H1 (cell line): ENCODE measurements around the gene TFR2. TPM values are rescaled to one million over a fixed set of nuclear protein-coding genes. Genes with fewer than 3 reads are reported as not detected.
A peak's percentile ranks its signal among the peaks of the same experiment; 100 is the strongest.

ENCODE experiments used
- CTCF ChIA-PET: fragments of 300-600 bp; sonication (Branson Sonifier 250); formaldehyde crosslinking; loops from one replicate; lab custom pipeline; 2021; ENCODE audit not compliant: partially characterized antibody; lab: Charles Lee
- POLR2A ChIA-PET: fragments of 300-600 bp; sonication (Branson Sonifier 250); formaldehyde crosslinking; loops from one replicate; lab custom pipeline; 2021; ENCODE audit warnings: inconsistent platforms; ENCODE audit not compliant: partially characterized antibody; lab: Charles Lee
- DNase-seq, 2 experiments: peaks; one replicate each; pipeline versions ENCODE4 v3.0.0 to v3.0.0-alpha.2; 2010 to 2022; ENCODE audit warnings: low spot score in 2 of 2, low read depth in 1 of 2, mixed read lengths in 1 of 2
- FAIRE-seq: peaks from 2 replicates; lab custom pipeline; 2011; peaks lifted over from hg19 to GRCh38; lab: Jason Lieb, UNC
- H2AFZ ChIP-seq: 2 replicates; pipeline ENCODE4 v1.8.1; 2012; ENCODE audit warnings: low read length, inconsistent platforms
- H2AK5ac ChIP-seq: 2 replicates; pipeline ENCODE4 v1.6.1; 2013; ENCODE audit warnings: low read depth, low read length
- H2BK120ac ChIP-seq: replicated peaks from 2 replicates; pipeline ENCODE3; 2013; ENCODE audit warnings: low read depth, low read length, inconsistent platforms
- H2BK12ac ChIP-seq: 2 replicates; pipeline ENCODE4 v1.6.1; 2013; ENCODE audit warnings: low read depth, low read length
- H2BK15ac ChIP-seq: 2 replicates; pipeline ENCODE4 v1.6.1; 2013; ENCODE audit warnings: low read length
- H2BK20ac ChIP-seq: 2 replicates; pipeline ENCODE4 v1.6.1; 2013; ENCODE audit warnings: low read length
- H2BK5ac ChIP-seq: 2 replicates; pipeline ENCODE4 v1.6.1; 2013; ENCODE audit warnings: low read depth, low read length
- H3K14ac ChIP-seq: 2 replicates; pipeline ENCODE4 v1.6.1; 2013; ENCODE audit warnings: inconsistent platforms; ENCODE audit not compliant: insufficient read length
- H3K18ac ChIP-seq: 2 replicates; pipeline ENCODE4 v1.6.1; 2013; ENCODE audit warnings: low read length; ENCODE audit errors: extremely low read depth
- H3K23ac ChIP-seq: 2 replicates; pipeline ENCODE4 v1.6.1; 2013; ENCODE audit warnings: inconsistent platforms; ENCODE audit not compliant: insufficient read length
- H3K23me2 ChIP-seq: 2 replicates; pipeline ENCODE4 v1.6.1; 2013; ENCODE audit warnings: low read depth, low read length
- H3K27ac ChIP-seq: 2 replicates; pipeline ENCODE4 v1.6.1; 2011; ENCODE audit warnings: low read depth, low read length, inconsistent platforms
- H3K27me3 ChIP-seq, 4 experiments: replicated peaks in 1 of 4; 1 replicate in 1 of 4; 2 replicates in 3 of 4; pipeline versions ENCODE4 v1.6.1 to v1.8.1; 2011 to 2013; ENCODE audit warnings: low read length in 3 of 4, mild to moderate bottlenecking in 3 of 4, inconsistent platforms in 2 of 4, mixed read lengths in 2 of 4, moderate library complexity in 1 of 4; ENCODE audit not compliant: control insufficient read depth in 3 of 4, insufficient read depth in 3 of 4; ENCODE audit errors: extremely low read depth in 1 of 4
- H3K36me3 ChIP-seq, 4 experiments: 2 replicates each; pipeline versions ENCODE4 v1.6.1 to v1.8.1; 2011 to 2013; ENCODE audit warnings: mild to moderate bottlenecking in 4 of 4, low read length in 3 of 4, moderate library complexity in 2 of 4, control low read depth in 1 of 4, inconsistent platforms in 1 of 4; ENCODE audit not compliant: insufficient read depth in 4 of 4, control insufficient read depth in 2 of 4
- H3K4ac ChIP-seq: replicated peaks from 2 replicates; pipeline ENCODE3; 2013; ENCODE audit warnings: low read length, low read depth, mixed read lengths, inconsistent platforms; ENCODE audit not compliant: insufficient read length
- H3K4me1 ChIP-seq, 4 experiments: replicated peaks in 1 of 4; 1 replicate in 1 of 4; 2 replicates in 3 of 4; pipeline versions ENCODE4 v1.6.1 to v1.8.1; 2011 to 2013; ENCODE audit warnings: low read length in 3 of 4, inconsistent platforms in 2 of 4, mixed read lengths in 1 of 4; ENCODE audit not compliant: insufficient read depth in 4 of 4, control insufficient read depth in 3 of 4
- H3K4me2 ChIP-seq, 2 experiments: 2 replicates each; pipeline versions ENCODE4 v1.6.1 to v1.8.1; 2011 to 2013; ENCODE audit warnings: low read depth in 2 of 2, low read length in 2 of 2, control low read depth in 1 of 2, inconsistent platforms in 1 of 2, mild to moderate bottlenecking in 1 of 2; ENCODE audit not compliant: insufficient read depth in 1 of 2
- H3K4me3 ChIP-seq, 4 experiments: fragments of 200-600, 300-600 bp in 1 of 4; sonication (generic), shearing (Covaris generic), sonication (Bioruptor Twin) in 1 of 4; 2 replicates each; pipeline versions ENCODE4 v1.5.1 to v1.8.1; 2011 to 2016; ENCODE audit warnings: low read length in 4 of 4, low read depth in 3 of 4, control low read depth in 2 of 4, inconsistent platforms in 2 of 4, mild to moderate bottlenecking in 2 of 4, mixed read lengths in 1 of 4, moderate library complexity in 1 of 4; ENCODE audit not compliant: insufficient read depth in 2 of 4; ENCODE audit errors: extremely low read depth in 1 of 4
- H3K56ac ChIP-seq: replicated peaks from 2 replicates; pipeline ENCODE3; 2013; ENCODE audit warnings: low read depth, mild to moderate bottlenecking, mixed read lengths, low read length, inconsistent platforms; ENCODE audit not compliant: insufficient read length
- H3K79me1 ChIP-seq: 2 replicates; pipeline ENCODE4 v1.6.1; 2013; ENCODE audit warnings: low read depth, low read length, control low read depth
- H3K79me2 ChIP-seq, 2 experiments: 2 replicates each; pipeline versions ENCODE4 v1.6.1 to v1.8.1; 2012 to 2013; ENCODE audit warnings: low read length in 2 of 2, mild to moderate bottlenecking in 2 of 2, inconsistent platforms in 1 of 2; ENCODE audit not compliant: insufficient read depth in 2 of 2, control insufficient read depth in 1 of 2
- H3K9ac ChIP-seq, 4 experiments: replicated peaks in 1 of 4; 1 replicate in 1 of 4; 2 replicates in 3 of 4; pipeline versions ENCODE4 v1.6.1 to v1.8.1; 2011 to 2013; ENCODE audit warnings: low read depth in 3 of 4, low read length in 3 of 4, control low read depth in 2 of 4, mild to moderate bottlenecking in 2 of 4, moderate library complexity in 2 of 4, inconsistent platforms in 1 of 4; ENCODE audit errors: extremely low read depth in 1 of 4
- H3K9me3 ChIP-seq, 2 experiments: 2 replicates each; pipeline versions ENCODE4 v1.6.1 to v1.8.1; 2012 to 2013; ENCODE audit warnings: mild to moderate bottlenecking in 2 of 2, moderate library complexity in 2 of 2, control low read depth in 1 of 2, inconsistent platforms in 1 of 2, low read depth in 1 of 2, low read length in 1 of 2, mixed read lengths in 1 of 2; ENCODE audit not compliant: insufficient read depth in 2 of 2
- H4K20me1 ChIP-seq, 2 experiments: replicated peaks in 1 of 2; 2 replicates each; pipeline versions ENCODE3 to v1.8.1; 2011 to 2013; ENCODE audit warnings: inconsistent platforms in 2 of 2, low read length in 2 of 2, mild to moderate bottlenecking in 1 of 2; ENCODE audit not compliant: insufficient read depth in 2 of 2, control insufficient read depth in 1 of 2
- H4K5ac ChIP-seq: 2 replicates; pipeline ENCODE4 v1.6.1; 2013; ENCODE audit warnings: low read length, low read depth, mixed read lengths, inconsistent platforms; ENCODE audit not compliant: insufficient read length
- H4K8ac ChIP-seq: 2 replicates; pipeline ENCODE4 v1.8.0; 2013; ENCODE audit warnings: mild to moderate bottlenecking, moderate library complexity, low read length, inconsistent platforms; ENCODE audit not compliant: insufficient read depth; ENCODE audit errors: extremely low read depth
- H4K91ac ChIP-seq: replicated peaks from 2 replicates; pipeline ENCODE3; 2013; ENCODE audit warnings: low read length, mixed read lengths, inconsistent platforms; ENCODE audit not compliant: insufficient read length
- BCL11A ChIP-seq, 2 experiments: IDR thresholded peaks; one replicate each; pipeline ENCODE4 v1.6.1; 2011; ENCODE audit warnings: low read depth in 2 of 2, low read length in 2 of 2, mild to moderate bottlenecking in 2 of 2
- BRCA1 ChIP-seq: IDR thresholded peaks from 2 replicates; pipeline ENCODE4 v1.6.1; 2012; ENCODE audit warnings: low read depth, low read length, improper control_type of control experiment
- EP300 ChIP-seq, 2 experiments: IDR thresholded peaks; 1 replicate in 1 of 2; 2 replicates in 1 of 2; pipeline ENCODE4 v1.6.1; 2011 to 2012; ENCODE audit warnings: low read depth in 2 of 2, low read length in 2 of 2, mild to moderate bottlenecking in 2 of 2, borderline replicate concordance in 1 of 2, inconsistent platforms in 1 of 2, moderate library complexity in 1 of 2
- KDM5A ChIP-seq: fragments of 200-600 bp; IDR thresholded peaks from 2 replicates; pipeline ENCODE4 v1.7.1; 2012; ENCODE audit warnings: mild to moderate bottlenecking, low read length, inconsistent platforms, mixed read lengths
- NANOG ChIP-seq: IDR thresholded peaks from 2 replicates; pipeline ENCODE4 v1.6.1; 2011; ENCODE audit warnings: low read length, low read depth, mild to moderate bottlenecking, inconsistent platforms; ENCODE audit not compliant: insufficient read depth, poor library complexity, severe bottlenecking
- SIX5 ChIP-seq: IDR thresholded peaks from 2 replicates; pipeline ENCODE4 v1.6.1; 2011; ENCODE audit warnings: mild to moderate bottlenecking, low read depth, low read length
- WGBS, 2 experiments: shearing (Covaris generic) in 1 of 2; methylation state at CpG; one replicate each; pipeline versions ENCODE4 v1.1.6 to v1.1.7; 2013 to 2015; ENCODE audit warnings: low lambda C conversion rate in 2 of 2, mixed read lengths in 2 of 2, inconsistent platforms in 1 of 2, low coverage in 1 of 2, missing lambda C conversion rate in 1 of 2; ENCODE audit not compliant: insufficient replicate concordance in 2 of 2, insufficient coverage in 1 of 2, insufficient read length in 1 of 2; ENCODE audit errors: extremely low coverage in 1 of 2, missing lambda C conversion rate in 1 of 2; 5-methylcytosine and 5-hydroxymethylcytosine counted together
- polyA plus RNA-seq, 7 experiments: library from polyadenylated mRNA; depleted of rRNA in 3 of 7; stranded (reverse) in 5 of 7; unstranded in 2 of 7; fragments of >200 nt in 5 of 7; fragments of 200-250 nt in 2 of 7; gene quantifications; 1 replicate in 5 of 7; 2 replicates in 1 of 7; 4 replicates in 1 of 7; pipeline versions ENCODE4 v1.2.1 to v1.2.3, GENCODE V29; 2011 to 2013; ENCODE audit warnings: missing spikeins in 2 of 7, mixed read lengths in 2 of 7
- total RNA-seq: library from RNA; stranded (reverse); fragmentation: NEBNext Ultra II Directional; extraction: Animal tissue kit (Norgen Biotek cat#: 25700); gene quantifications from 2 replicates; pipeline ENCODE4 v1.2.1, GENCODE V29; 2021

Gene TFR2
- total and polyA plus RNA-seq, 2 of the 8 experiments (the other 6 are each of a cell fraction or from before 2014, with no cell fraction given), result 4.6 to 5.7 TPM

- Histone ChIP-seq H2BK12ac (0 out of 2 replicates have a peak overlapping the region, but pooled peaks have one; percentile 30), H3K27me3 (peaks cover 1 to 11% (median 5%) of the 10 kb centered on the region in 4 experiments), H3K4me3 (no peak overlapping the region), H2BK5ac (no peak overlapping the region), H3K23ac (no peak overlapping the region), H2BK15ac (peak overlapping the region; percentile 11; the same call in 1 of the 2 replicates), H3K9me3 (no peaks in the 10 kb centered on the region), H3K18ac (no peak overlapping the region), H2BK20ac (peak overlapping the region; percentile 6; the same call in 1 of the 2 replicates), H4K20me1 (peaks cover 0 to 3% of the 10 kb centered on the region in 2 experiments), H3K56ac (peak overlapping the region; percentile 62), H3K79me2 (0 out of 4 replicates have a peak, but pooled peaks cover 0 to 2% of the 10 kb centered on the region in 2 experiments), H3K4me2 (no peak overlapping the region), H3K14ac (no peak overlapping the region), H2BK120ac (no peak overlapping the region), H4K91ac (peak overlapping the region; percentile 93), H4K5ac (no peak overlapping the region), H3K36me3 (no peaks in the 10 kb centered on the region), H2AK5ac (peak overlapping the region; percentile 56; the same call in 1 of the 2 replicates), H4K8ac (no peak overlapping the region), H3K23me2 (peaks cover 4% of the 10 kb centered on the region), H3K27ac (no peak overlapping the region), H3K4ac (no peak overlapping the region), H3K4me1 (peaks cover 0 to 16% (median 5%) of the 10 kb centered on the region in 4 experiments; a peak in 4 of 7 replicates), H3K79me1 (no peaks in the 10 kb centered on the region), H2AFZ (no peak overlapping the region), H3K9ac (no peak overlapping the region)
- DNase-seq (no peak), FAIRE-seq (no peak)
- POLR2A ChIA-PET, result interaction anchor here (0.8 kb wide), 1 partner anchor 56 kb away, joined by 3 read pairs; the partner anchor contains the start of gene POP7
- CTCF ChIA-PET, result interaction anchor here (0.7 to 4.1 kb wide), 7 partner anchors 16 to 91 kb away, joined by 3 to 30 read pairs (median 4); no protein-coding TSS in a partner anchor
- WGBS, 2 experiments, result 95% methylated on average over 15 of the region's 15 CpGs; no CpG with 5 or more reads in 1 of the 2 experiments
- no peak for TF ChIP-seq SIX5
- no peak for TF ChIP-seq EP300 (IDR thresholded peaks at IDR 0.05; ENCODE audit: borderline replicate concordance in 1 of 2, low read depth in 2 of 2, low read length in 2 of 2)
- no peak for TF ChIP-seq KDM5A
- TF ChIP-seq NANOG, result no peak
- no peak for TF ChIP-seq BRCA1
- no peak for TF ChIP-seq BCL11A (IDR thresholded peaks at IDR 0.05; ENCODE audit: low read depth in 2 of 2, low read length in 2 of 2)
Measured at GRCh38 chr7:100649826-100650565, 8.6 kb upstream of the TFR2 start.
